ENCODE measurements around the gene AGAP9.
"Not testable (repeated sequence)": the region's sequence is repeated elsewhere in the genome, so short reads cannot be mapped to it uniquely, and the experiment has no call there.

AGAP9 gene

GRCh38 chr10:47457528-47457820, 66.0 kb downstream of the AGAP9 start:
- no peak for DNase-seq (ENCODE audit: low spot score)

GRCh38 chr10:47456794-47457527, 66.5 kb downstream of the AGAP9 start:
- no peak for DNase-seq (ENCODE audit: low spot score)

GRCh38 chr10:47456079-47456785, 67.2 kb downstream of the AGAP9 start:
- DNase-seq (ENCODE audit: low spot score) = no peak

- DNase-seq (ENCODE audit: low spot score) = not testable (repeated sequence)
These were observed 67.9 kb downstream of the AGAP9 start for GRCh38 chr10:47455350-47456078.

- no peak for DNase-seq (ENCODE audit: low spot score)
These were observed 68.7 kb downstream of the AGAP9 start for GRCh38 chr10:47454780-47455058.

GRCh38 chr10:47454008-47454779, 69.2 kb downstream of the AGAP9 start:
- DNase-seq (ENCODE audit: low spot score) = no peak

- DNase-seq (ENCODE audit: low spot score) = no peak
These were observed 70.1 kb downstream of the AGAP9 start for GRCh38 chr10:47453141-47454007.

- DNase-seq (ENCODE audit: low spot score) = no peak
These were observed 70.8 kb downstream of the AGAP9 start for GRCh38 chr10:47452495-47453140.

- DNase-seq (ENCODE audit: low spot score) = no peak
These were observed 71.4 kb downstream of the AGAP9 start for GRCh38 chr10:47451998-47452494.

Measured in SW480 (cell line).